Vein endothelial cell (primary cell): Measurements from ENCODE around the gene ZNF83. TPM values are rescaled to one million over a fixed set of nuclear protein-coding genes. Genes with fewer than 3 reads are reported as not detected.

ENCODE experiments used
- small RNA-seq: library from RNA; depleted of rRNA; stranded (forward); fragments of <200 nt; gene quantifications from one replicate; pipeline ENCODE3, GENCODE V24; 2012
- total RNA-seq: library from RNA; depleted of rRNA; stranded (reverse); fragments of >200 nt; gene quantifications from 2 replicates; pipeline ENCODE4 v1.2.3, GENCODE V29; 2012

The ZNF83 gene
- total RNA-seq: 47.4 and 49.1 TPM in 2 replicates

DNA sequence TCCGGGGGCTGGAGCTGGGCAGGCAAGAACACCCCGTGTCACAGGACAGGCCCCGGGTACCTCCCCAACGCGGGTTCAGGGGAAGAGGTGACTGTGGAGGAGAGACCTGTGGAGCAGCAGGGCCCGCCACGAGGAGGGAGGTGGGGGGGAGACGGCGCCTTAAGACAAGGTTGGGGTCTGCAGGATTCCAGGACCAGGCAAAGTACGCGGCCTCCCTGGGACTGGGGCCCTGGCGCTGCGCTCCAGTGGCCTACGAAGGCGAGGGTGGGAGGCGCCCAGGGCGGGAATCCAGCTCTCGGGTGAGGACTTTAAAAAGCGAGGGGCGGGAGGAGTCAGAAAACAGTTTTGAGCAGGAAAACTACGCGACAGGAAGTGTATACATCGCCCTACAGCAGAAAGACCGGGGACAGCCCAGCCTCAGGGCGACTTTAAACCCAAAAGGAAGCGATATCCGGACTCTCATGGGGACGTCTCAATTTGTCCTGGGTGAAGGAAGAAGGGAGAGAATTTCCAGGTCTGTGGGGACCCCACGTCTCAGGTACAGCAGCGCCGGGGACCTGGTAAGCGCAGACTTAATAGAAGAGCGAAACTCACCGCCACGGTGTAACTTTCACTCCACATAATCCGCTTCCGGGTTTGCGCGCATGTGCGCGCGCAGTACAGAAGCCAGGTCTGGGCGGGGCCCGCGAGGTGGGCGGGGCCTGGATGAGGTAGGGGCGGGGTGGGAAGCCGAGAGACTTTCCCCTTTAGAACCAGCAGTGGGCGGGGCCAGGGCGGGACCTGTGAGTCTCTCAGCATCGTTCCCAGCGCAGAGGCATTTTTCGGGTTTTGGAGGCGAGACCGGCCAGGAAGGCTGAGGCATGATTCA lies at the start of gene ZNF83:
ZNF83 (minus strand) TSS at position 638 of the 868 bp plus-strand sequence.

DNA sequence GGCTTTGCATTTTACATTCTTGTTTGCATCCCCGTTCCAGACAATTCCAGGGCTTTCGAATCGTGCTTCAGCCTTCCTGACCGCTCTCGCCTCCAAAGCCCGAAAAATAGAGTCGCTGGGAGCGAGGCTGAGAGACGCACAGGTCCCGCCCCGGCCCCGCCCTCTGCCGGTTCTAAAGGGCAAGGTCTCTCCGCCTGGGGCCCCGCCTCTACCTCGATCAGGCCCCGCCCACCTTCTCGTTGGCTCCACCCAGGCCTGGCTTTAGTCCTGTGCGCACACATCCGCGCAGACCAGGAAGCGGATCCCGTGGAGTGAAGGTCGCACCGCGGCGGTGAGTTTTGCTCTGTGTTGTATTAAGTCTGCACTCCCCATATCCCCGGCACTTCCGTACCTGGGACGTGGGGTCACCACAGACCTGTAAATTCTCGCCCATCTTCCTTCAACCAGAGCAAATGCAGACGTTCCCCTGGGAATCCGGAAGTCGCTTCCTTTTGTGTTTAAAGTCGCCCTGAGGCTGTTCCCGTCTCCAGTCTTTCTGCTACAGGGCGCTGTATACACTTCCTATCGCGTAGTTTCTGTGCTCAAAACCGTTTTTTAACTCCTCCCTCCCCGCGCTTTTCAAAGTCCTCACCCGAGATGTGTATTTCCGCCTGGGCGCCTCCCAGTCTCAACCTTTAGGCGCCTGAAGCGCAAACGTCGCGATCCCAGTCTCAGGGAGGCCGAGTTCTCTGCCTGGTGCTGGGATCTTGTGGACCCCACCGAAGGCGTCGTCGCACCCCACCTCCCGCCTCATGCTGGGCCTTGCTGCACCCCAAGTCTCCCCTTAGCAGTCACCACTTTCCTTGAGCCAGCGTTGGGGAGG lies 67.9 kb downstream of the ZNF83 start, which contains the start of gene ZNF701:
ZNF701 (plus strand) TSS at position 288 of the 862 bp plus-strand sequence. CDS start 3,861 bp downstream, outside the sequence.

Small RNA genes lying within 50 kb of the gene (small RNA-seq; reads per million reads assigned to genes)
- gene RPL39P34: not detected

Other genes starting within 250 kb of the ZNF83 start
- gene ZNF528, start 240.5 kb downstream of the ZNF83 start, total RNA-seq: 18.6 and 41.7 TPM in 2 replicates
- not detected in 2 replicates for gene ZNF534, start 209.2 kb downstream of the ZNF83 start, total RNA-seq
- 2.3 and 3.2 TPM in 2 replicates for gene ZNF578, start 184.8 kb downstream of the ZNF83 start, total RNA-seq
- gene ZNF808, start 110.7 kb downstream of the ZNF83 start, total RNA-seq: 16.7 and 23.1 TPM in 2 replicates
- gene ZNF701, start 68.1 kb downstream of the ZNF83 start, total RNA-seq: 15.0 and 15.7 TPM in 2 replicates
- gene ZNF611, start 96.7 kb upstream of the ZNF83 start, total RNA-seq: 11.8 TPM in 2 replicates
- gene ZNF600, start 148.4 kb upstream of the ZNF83 start, total RNA-seq: 5.8 and 7.5 TPM in 2 replicates
- gene ZNF28, start 183.3 kb upstream of the ZNF83 start, total RNA-seq: 15.4 and 19.8 TPM in 2 replicates
- 15.7 and 18.3 TPM in 2 replicates for gene ZNF468, start 219.3 kb upstream of the ZNF83 start, total RNA-seq